ENCODE results near the gene PHLDA3. TPM values are rescaled to one million over a fixed set of nuclear protein-coding genes. Genes with fewer than 3 reads are reported as not detected.

Gene PHLDA3
- total and polyA plus RNA-seq, 10 donors = 3.6 to 17.4 (median 6.8) TPM

DNA sequence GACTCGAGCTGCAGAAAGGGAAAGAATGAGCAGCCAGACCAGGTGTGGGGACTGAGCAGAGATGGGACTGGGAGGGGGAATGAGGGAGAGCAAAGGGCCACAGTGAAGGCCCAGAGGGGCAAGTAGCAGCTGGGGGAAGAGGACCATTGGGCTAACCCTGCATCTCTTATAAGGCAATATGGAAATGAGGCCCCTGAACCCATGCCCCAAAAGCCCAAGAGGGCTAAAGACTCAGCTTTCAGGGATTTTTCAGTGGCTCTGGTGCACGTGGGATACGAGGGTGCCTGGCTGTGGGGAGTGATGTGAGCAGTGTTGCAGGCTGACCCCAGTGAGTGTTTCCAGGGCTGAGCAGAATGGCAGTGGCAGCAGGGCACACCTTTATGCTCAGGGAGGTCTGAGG is 47.0 kb downstream of the PHLDA3 start:
- Histone ChIP-seq H3K4me1 (no peaks in the 10 kb centered on the region), H3K4me3 (no peak overlapping the region), H3K27me3 (replicated peaks in 1 of 7) (no peaks in the 10 kb centered on the region), H3K27ac (no peak overlapping the region), H3K36me3 (no peaks in the 10 kb centered on the region), H3K9me3 (no peaks in the 10 kb centered on the region)
- TF ChIP-seq, protein P1, sequence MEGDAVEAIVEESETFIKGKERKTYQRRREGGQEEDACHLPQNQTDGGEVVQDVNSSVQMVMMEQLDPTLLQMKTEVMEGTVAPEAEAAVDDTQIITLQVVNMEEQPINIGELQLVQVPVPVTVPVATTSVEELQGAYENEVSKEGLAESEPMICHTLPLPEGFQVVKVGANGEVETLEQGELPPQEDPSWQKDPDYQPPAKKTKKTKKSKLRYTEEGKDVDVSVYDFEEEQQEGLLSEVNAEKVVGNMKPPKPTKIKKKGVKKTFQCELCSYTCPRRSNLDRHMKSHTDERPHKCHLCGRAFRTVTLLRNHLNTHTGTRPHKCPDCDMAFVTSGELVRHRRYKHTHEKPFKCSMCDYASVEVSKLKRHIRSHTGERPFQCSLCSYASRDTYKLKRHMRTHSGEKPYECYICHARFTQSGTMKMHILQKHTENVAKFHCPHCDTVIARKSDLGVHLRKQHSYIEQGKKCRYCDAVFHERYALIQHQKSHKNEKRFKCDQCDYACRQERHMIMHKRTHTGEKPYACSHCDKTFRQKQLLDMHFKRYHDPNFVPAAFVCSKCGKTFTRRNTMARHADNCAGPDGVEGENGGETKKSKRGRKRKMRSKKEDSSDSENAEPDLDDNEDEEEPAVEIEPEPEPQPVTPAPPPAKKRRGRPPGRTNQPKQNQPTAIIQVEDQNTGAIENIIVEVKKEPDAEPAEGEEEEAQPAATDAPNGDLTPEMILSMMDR (IDR thresholded peaks at IDR 0.05 in 8 of 11, conservative IDR thresholded peaks at IDR 0.05 in 3 of 11) = no peak
- TF ChIP-seq POLR2A (IDR thresholded peaks at IDR 0.05) (no peak), POLR2AphosphoS5 (IDR thresholded peaks at IDR 0.05) (no peak)
- intact Hi-C loops (cut with DNase I; ENCODE audit: low total_unique reads) = no loop called here
- DNase-seq = peak; percentile 19
- WGBS, 5 donors = 52 to 73% (median 64%) methylated on average over 3 of the region's 3 CpGs

DNA sequence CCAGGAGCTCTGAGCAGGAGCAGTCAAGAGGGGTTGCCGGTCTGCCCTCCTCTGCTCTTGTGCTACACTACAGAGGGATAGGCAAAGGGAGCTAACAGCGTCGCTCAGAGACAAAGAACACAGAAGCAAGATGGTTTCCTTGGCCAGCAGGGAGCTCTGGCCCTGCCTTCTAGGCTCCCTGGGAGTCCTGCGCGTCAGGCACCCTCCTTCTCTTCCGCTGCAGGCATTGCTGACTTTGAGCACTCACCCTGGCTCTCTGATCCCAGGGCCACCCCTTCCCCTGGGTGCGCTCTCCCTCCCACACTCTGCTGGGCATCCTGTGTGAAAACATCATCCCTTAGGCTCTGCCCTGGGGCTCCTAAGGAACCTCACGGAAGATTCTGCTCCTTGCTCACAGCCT is 47.9 kb downstream of the PHLDA3 start:
- Histone ChIP-seq H3K4me3 (no peak overlapping the region), H3K36me3 (no peaks in the 10 kb centered on the region), H3K27me3 (replicated peaks in 1 of 7) (no peaks in the 10 kb centered on the region), H3K9me3 (no peaks in the 10 kb centered on the region), H3K27ac (no peak overlapping the region), H3K4me1 (no peaks in the 10 kb centered on the region)
- intact Hi-C loops (cut with DNase I; ENCODE audit: low total_unique reads) = no loop called here
- 76 to 87% (median 82%) methylated on average over 8 of the region's 8 CpGs for WGBS, 5 donors
- DNase-seq = peak; percentile 31
- no peak for TF ChIP-seq POLR2A (IDR thresholded peaks at IDR 0.05)
- no peak for TF ChIP-seq POLR2AphosphoS5 (IDR thresholded peaks at IDR 0.05)
- TF ChIP-seq, protein P1 (IDR thresholded peaks at IDR 0.05 in 8 of 11, conservative IDR thresholded peaks at IDR 0.05 in 3 of 11) = no peak

DNA sequence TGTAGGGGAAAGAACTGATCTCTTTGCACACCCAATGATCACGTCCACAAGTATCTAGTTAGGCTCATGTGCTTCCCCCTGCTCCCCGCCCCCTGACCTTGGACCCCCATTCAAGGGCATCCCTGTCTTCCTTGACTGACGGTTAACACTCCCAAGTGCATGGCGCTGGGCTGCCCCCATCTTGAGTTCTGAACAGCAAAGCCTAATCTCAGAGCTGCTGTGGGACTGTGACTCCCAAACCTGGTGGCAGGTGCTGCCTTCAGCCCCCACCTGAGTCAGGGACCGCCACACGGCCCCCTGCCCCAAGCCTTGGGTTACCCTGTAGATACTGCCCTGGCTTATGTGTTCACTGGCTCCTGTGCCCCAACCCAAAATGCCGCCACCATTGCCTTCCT is 48.4 kb downstream of the PHLDA3 start:
- TF ChIP-seq, protein P1 (IDR thresholded peaks at IDR 0.05 in 8 of 11, conservative IDR thresholded peaks at IDR 0.05 in 3 of 11) = no peak
- TF ChIP-seq POLR2AphosphoS5 (IDR thresholded peaks at IDR 0.05) (no peak), POLR2A (IDR thresholded peaks at IDR 0.05) (no peak)
- Histone ChIP-seq H3K9me3 (no peaks in the 10 kb centered on the region), H3K27ac (no peak overlapping the region), H3K4me3 (no peak overlapping the region), H3K36me3 (no peaks in the 10 kb centered on the region), H3K4me1 (no peaks in the 10 kb centered on the region), H3K27me3 (replicated peaks in 1 of 7) (no peaks in the 10 kb centered on the region)
- intact Hi-C loops (cut with DNase I; ENCODE audit: low total_unique reads) = no loop called here
- 67 to 94% (median 77%) methylated on average over 7 of the region's 7 CpGs for WGBS, 5 donors
- peak; percentile 67 for DNase-seq

DNA sequence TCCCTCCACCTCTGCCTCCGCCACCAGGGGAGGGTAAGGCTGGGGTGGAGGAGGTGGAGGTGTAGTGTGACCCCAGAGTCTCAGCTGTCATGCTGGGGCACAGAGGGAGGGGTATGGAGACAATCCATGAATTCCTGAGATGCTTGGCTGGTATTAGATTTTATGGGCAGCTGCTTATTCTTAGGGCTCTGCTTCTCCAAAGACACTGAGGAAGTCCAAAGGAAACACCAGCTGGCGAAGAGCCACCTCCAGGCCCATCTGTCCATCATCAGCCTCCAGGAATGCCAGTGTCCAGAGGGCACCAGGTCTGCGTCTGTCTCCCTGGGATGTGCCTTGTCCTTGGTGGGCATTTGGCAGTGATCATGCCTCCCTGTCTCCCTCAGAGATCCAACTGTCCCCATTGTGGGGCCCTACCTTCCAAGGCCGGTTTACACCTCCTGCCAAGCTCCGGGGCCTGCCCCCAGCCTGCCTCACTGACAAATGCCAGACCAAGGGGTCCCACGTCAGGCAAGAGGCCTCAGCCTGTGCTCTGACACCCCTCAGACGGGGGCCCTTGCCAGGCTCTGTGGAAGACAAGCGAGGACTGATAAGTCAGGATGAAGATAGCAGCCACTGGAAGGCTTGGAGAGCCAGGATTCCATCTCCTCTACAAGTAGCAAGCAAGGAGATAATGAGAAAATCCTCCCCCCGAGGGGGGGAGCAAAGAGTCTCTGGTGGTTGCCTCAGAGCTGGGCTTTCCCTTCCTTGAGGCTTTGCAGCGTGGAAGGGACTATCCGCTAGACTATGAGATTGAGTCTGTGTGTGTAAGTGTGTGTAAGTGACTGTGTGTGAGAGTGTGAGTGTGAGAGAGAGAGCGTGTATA is 49.0 kb downstream of the PHLDA3 start:
- Histone ChIP-seq H3K27ac (no peak overlapping the region), H3K27me3 (replicated peaks in 1 of 7) (peaks cover 0 to 2% (median 0%) of the 10 kb centered on the region in 7 donors), H3K4me1 (no peaks in the 10 kb centered on the region), H3K36me3 (no peaks in the 10 kb centered on the region), H3K9me3 (no peaks in the 10 kb centered on the region), H3K4me3 (no peak overlapping the region)
- TF ChIP-seq POLR2A (IDR thresholded peaks at IDR 0.05) = no peak
- no peak for TF ChIP-seq POLR2AphosphoS5 (IDR thresholded peaks at IDR 0.05)
- TF ChIP-seq, protein P1 (IDR thresholded peaks at IDR 0.05 in 8 of 11, conservative IDR thresholded peaks at IDR 0.05 in 3 of 11) = no peak
- intact Hi-C loops (cut with DNase I; ENCODE audit: low total_unique reads) = no loop called here
- 69 to 76% (median 71%) methylated on average over 11 to 12 of the region's 12 CpGs for WGBS, 5 donors
- DNase-seq = peak; percentile 56
